ENCODE data around the gene ZNF117.

DNA sequence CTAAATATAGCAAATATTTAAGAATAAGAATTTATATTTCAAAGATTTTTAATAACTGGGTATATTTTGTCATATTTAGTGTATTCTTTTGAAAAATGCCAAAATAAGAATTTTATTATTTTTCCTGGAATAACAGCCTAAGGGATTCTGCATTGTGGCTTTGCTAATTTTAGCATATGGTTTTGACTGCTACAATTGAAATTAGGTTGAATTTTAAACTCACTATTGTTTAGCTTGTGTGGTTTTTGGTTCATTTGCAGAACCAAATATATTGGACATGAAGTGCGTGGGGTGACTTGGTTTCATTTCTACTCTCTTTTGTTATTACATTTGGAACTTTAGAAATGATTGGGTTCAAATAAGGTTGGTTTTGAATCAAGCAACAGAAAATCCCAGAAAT lies 52.3 kb downstream of the ZNF117 start:
- TF ChIP-seq EZH2 (IDR thresholded peaks at IDR 0.05; ENCODE audit: low read depth, unreplicated experiment) (no peak), POLR2AphosphoS5 (IDR thresholded peaks at IDR 0.05; ENCODE audit: low read depth) (no peak), EZH2phosphoT487 (IDR thresholded peaks at IDR 0.05; ENCODE audit: unreplicated experiment) (no peak), JUNB (IDR thresholded peaks at IDR 0.05; ENCODE audit: unreplicated experiment) (no peak), CREB1 (CRISPR knock-in tag; IDR thresholded peaks at IDR 0.05; ENCODE audit: low read depth) (no peak)
- TF ChIP-seq, protein P1, sequence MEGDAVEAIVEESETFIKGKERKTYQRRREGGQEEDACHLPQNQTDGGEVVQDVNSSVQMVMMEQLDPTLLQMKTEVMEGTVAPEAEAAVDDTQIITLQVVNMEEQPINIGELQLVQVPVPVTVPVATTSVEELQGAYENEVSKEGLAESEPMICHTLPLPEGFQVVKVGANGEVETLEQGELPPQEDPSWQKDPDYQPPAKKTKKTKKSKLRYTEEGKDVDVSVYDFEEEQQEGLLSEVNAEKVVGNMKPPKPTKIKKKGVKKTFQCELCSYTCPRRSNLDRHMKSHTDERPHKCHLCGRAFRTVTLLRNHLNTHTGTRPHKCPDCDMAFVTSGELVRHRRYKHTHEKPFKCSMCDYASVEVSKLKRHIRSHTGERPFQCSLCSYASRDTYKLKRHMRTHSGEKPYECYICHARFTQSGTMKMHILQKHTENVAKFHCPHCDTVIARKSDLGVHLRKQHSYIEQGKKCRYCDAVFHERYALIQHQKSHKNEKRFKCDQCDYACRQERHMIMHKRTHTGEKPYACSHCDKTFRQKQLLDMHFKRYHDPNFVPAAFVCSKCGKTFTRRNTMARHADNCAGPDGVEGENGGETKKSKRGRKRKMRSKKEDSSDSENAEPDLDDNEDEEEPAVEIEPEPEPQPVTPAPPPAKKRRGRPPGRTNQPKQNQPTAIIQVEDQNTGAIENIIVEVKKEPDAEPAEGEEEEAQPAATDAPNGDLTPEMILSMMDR (conservative IDR thresholded peaks at IDR 0.05; ENCODE audit: low read depth in 2 of 2), result no peak
- TF ChIP-seq, protein P2, sequence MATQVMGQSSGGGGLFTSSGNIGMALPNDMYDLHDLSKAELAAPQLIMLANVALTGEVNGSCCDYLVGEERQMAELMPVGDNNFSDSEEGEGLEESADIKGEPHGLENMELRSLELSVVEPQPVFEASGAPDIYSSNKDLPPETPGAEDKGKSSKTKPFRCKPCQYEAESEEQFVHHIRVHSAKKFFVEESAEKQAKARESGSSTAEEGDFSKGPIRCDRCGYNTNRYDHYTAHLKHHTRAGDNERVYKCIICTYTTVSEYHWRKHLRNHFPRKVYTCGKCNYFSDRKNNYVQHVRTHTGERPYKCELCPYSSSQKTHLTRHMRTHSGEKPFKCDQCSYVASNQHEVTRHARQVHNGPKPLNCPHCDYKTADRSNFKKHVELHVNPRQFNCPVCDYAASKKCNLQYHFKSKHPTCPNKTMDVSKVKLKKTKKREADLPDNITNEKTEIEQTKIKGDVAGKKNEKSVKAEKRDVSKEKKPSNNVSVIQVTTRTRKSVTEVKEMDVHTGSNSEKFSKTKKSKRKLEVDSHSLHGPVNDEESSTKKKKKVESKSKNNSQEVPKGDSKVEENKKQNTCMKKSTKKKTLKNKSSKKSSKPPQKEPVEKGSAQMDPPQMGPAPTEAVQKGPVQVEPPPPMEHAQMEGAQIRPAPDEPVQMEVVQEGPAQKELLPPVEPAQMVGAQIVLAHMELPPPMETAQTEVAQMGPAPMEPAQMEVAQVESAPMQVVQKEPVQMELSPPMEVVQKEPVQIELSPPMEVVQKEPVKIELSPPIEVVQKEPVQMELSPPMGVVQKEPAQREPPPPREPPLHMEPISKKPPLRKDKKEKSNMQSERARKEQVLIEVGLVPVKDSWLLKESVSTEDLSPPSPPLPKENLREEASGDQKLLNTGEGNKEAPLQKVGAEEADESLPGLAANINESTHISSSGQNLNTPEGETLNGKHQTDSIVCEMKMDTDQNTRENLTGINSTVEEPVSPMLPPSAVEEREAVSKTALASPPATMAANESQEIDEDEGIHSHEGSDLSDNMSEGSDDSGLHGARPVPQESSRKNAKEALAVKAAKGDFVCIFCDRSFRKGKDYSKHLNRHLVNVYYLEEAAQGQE (IDR thresholded peaks at IDR 0.05; ENCODE audit: unreplicated experiment), result no peak

Data from GM23338 (cell line).